ENCODE data around the gene NOD1. TPM values are rescaled to one million over a fixed set of nuclear protein-coding genes. Genes with fewer than 3 reads are reported as not detected.
A peak's percentile ranks its signal among the peaks of the same experiment; 100 is the strongest.

Gene NOD1
- total and polyA plus RNA-seq, 2 donors (not counting 1 experiment from before 2014, with no cell fraction given) = 20.6 to 28.8 TPM

GRCh38 chr7:30505174-30505697, 26.7 kb upstream of the NOD1 start:
- DNase-seq (no peak), ATAC-seq (ENCODE audit: low read depth) (no peak)
- intact Hi-C loops (cut with micrococcal nuclease) = loop anchor here (1.0 to 10.0 kb wide), 4 partner anchors 43 to 477 kb away; partner anchors contain the start of genes GARS1, MTURN and PLEKHA8
- Mint-ChIP-seq H3K4me1 (peaks cover 33% of the 10 kb centered on the region), H3K9me3 (ENCODE audit: insufficient read depth) (no peaks in the 10 kb centered on the region), H3K27me3 (no peaks in the 10 kb centered on the region), H3K27ac (peak overlapping the region; percentile 92), H3K4me3 (peak overlapping the region; percentile 93)
- Histone ChIP-seq H3K27me3 (replicated peaks in 1 of 4; ENCODE audit: control extremely low read depth in 1 of 4, control insufficient read depth in 3 of 4, insufficient read depth in 4 of 4, low read length in 3 of 4) (no peaks in the 10 kb centered on the region), H3K4me1 (ENCODE audit: control insufficient read depth in 2 of 2, insufficient read depth in 2 of 2, low read length in 2 of 2) (peaks cover 18 to 20% of the 10 kb centered on the region in 2 donors), H3K4me3 (ENCODE audit: control extremely low read depth in 1 of 5, extremely low read depth in 1 of 5, insufficient read depth in 1 of 5, low read depth in 2 of 5, low read length in 4 of 5) (peak overlapping the region; percentile 75 to 99 (median 84)), H3K9me3 (ENCODE audit: control extremely low read depth in 1 of 3, control insufficient read depth in 2 of 3, insufficient read depth in 1 of 3, low read length in 2 of 3) (peaks cover 0 to 3% (median 0%) of the 10 kb centered on the region in 3 donors), H2AFZ (ENCODE audit: insufficient read depth, low read depth, low read length, poor library complexity, severe bottlenecking) (peak overlapping the region; percentile 95), H3K36me3 (replicated peaks in 1 of 2; ENCODE audit: control extremely low read depth in 1 of 2, control insufficient read depth in 1 of 2, extremely low read depth in 1 of 2, insufficient read depth in 2 of 2, low read length in 1 of 2) (no peaks in the 10 kb centered on the region), H3K27ac (ENCODE audit: low read length in 2 of 2) (peak overlapping the region; percentile 34 to 71), H4K20me1 (ENCODE audit: control insufficient read depth, insufficient read depth, low read length, poor library complexity, severe bottlenecking) (no peaks in the 10 kb centered on the region), H3K4me2 (replicated peaks; ENCODE audit: low read depth, low read length, poor library complexity, severe bottlenecking) (peak overlapping the region; percentile 76), H3K79me2 (ENCODE audit: control insufficient read depth, insufficient read depth, low read length) (peaks cover 33% of the 10 kb centered on the region), H3K9ac (ENCODE audit: low read length) (peak overlapping the region; percentile 86)
- CTCF ChIA-PET = interaction anchor here (0.9 kb wide), 1 partner anchor 94 kb away, joined by 3 read pairs; no protein-coding TSS in a partner anchor
- 4% methylated on average over 15 of the region's 19 CpGs for WGBS (ENCODE audit: insufficient coverage)
- no peak for TF ChIP-seq CTCF (IDR thresholded peaks at IDR 0.05)
- no peak for TF ChIP-seq EZH2 (IDR thresholded peaks at IDR 0.05; ENCODE audit: borderline replicate concordance, insufficient read depth, low read depth, low read length, poor library complexity, severe bottlenecking)
- POLR2A ChIA-PET = interaction anchor here (0.6 to 0.7 kb wide), 2 partner anchors 27 to 257 kb away, joined by 3 to 4 read pairs; no protein-coding TSS in a partner anchor
